Measurements from ENCODE around the gene EHD4. TPM values are rescaled to one million over a fixed set of nuclear protein-coding genes. Genes with fewer than 3 reads are reported as not detected.

EHD4 gene
- polyA plus RNA-seq (ENCODE audit: insufficient read length) = 39.6 TPM

DNA sequence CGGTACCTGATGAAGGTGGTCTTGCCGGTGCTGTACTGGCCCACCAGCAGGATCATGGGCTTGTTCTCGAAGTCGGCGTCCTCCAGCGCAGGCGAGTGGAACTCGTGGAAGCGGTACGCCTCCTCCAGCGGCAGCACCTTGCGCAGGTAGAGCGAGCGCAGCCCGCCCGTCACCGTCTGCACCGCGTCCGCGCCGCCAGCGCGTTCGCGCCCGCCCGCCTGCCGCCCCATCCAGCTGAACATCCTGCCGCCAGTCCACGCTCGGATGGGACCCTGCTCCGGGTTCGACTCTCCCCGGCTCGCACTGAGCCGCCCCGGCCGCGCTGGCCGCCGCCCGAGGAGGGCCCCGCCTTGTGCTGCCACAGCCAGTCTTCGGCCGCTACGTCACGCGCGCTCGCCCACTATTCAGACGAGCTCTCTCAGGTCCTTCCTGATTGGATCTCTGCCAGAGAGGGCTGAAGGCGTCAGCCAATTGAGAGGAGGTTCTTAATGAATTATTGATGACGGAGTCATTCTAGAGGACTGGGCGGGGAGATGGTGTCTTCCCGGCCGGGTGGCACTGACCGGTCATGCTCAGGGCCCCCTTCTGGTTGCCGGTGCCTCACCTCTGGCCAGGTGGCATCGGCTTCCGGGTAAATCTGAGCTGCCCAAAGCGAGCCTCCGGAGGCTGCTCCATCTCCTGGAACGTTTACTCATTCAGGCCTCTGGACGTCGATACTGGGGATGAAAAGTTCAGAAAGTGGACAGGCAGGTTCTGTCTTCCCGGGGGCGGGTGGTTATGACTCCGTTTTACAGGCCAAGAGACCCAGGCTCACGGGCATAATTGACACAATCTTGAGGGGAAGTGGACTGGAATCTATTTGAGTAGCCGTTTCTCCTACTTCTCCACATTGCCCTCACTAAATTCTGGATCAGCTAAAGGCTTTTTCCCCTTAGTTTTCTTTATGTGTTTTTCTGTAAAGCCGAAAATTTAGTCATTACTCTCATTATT is at the start of gene EHD4:
EHD4 (minus strand) TSS at position 305 of the 990 bp plus-strand sequence; CDS start at position 242, 63 bp downstream.
- peak; percentile 96 for DNase-seq (ENCODE audit: low read depth)

DNA sequence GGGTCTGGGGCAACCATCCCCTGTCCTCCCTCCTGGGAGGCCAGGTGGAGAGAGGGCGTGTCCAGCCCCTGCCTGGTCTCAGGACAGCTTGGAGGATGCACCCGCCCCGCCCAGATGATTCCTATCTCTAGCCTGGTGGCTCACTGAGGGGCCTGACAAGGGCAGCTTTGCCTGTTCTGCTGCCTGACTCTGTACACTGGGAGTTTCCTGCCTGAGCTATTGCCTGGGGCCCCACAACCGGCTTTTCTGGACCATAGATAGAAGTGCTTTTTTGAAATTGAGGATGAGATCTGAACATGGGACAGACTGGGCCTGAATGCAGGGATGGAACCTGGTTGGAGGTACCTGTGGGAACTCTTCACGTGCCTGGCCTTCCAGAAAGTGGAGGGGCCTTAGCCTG is 49.2 kb upstream of the EHD4 start:
- no peak for DNase-seq (ENCODE audit: low read depth)

DNA sequence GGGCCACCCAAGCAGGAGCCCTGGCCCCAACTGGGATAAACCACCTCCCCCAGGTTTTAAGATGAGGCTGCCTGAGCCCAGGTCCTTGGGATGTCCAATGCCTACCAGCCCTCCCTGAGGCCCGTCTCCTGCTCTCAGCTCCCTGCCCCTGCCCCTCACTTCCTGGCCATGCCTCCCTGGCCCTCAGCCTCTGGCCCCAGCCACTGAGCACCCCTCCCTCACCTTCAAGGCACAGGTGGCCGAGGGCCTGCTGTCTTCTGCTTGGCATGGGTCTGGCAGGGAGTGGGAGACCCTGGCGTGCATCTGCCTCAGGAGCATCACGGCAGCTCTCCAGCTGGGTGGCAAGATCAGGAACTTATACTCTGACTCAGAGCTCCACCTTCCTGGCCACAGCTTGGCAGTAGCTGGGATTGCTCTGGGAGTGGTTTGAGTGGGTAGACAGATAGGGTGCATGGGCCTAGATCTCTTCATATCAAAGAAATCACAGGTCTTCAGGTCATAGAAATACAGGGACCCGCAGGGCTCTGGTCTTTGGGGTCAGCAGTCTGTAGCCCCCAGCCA is 48.4 kb upstream of the EHD4 start, which contains the start of gene PLA2G4E:
PLA2G4E (minus strand) TSS at position 330 of the 561 bp plus-strand sequence; CDS start at position 318, 12 bp downstream.
- no peak for DNase-seq (ENCODE audit: low read depth)

DNA sequence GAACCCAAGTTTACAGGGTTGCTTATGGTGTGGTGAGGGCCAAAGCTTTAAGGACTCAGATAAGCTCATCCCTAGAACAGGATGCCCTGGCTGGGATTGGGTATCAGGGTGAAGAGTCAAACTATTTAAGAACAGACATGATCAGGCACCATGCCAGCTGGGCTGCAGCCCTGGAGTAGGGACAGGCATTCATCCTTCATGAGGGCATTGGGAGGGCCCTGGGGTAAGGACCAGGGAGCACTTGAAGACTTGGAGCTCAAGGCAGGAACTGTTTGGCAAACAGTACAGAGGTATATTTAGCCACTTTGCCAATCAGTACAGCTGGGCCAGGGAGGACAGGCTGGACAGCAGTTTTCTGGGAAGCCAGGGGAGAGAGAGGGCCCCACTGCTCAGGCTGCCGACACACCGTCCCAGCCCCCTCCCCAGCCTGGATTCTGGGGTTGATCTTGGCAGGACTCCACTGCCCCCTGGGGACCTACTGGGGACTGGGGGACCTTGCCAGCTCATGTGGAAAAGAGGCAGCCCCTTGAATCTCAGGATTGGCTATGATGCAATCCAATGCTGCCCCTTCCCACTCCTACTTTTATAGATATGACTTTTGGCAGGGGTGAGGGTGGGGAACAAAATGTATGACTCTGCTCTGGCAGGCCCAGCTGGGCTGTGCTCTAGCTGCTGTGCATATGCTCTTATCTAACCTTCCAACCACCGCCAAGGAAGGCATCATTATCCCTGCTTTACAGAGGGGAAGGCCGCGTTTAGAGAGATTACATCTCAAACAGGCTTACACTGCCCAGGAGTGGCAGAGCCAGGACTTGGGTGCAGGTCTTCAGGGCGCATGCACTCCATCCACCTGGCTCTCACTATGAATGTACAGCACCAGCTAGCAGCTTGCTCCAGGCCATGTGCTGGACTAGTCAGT is 46.2 kb upstream of the EHD4 start:
- no peak for DNase-seq (ENCODE audit: low read depth)

DNA sequence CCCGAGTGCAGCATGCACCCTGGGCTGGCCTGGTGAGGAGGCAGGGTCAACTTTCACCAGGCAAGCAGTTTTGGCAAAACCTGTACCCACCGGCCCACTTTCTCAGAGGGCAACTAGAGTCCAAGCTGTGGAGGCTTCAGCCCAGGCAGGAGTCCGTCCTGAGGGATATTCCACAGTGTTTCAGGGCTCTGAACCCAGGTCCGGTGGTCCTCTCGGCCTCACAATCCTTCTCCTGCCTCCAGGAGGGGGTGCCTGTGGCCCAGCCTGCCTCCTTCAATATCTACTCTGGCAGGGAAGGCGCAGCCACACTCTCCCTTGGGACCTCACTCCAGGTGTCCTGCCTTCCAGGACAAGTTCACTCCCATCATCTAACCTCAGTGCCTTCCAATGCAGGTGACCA is 44.6 kb upstream of the EHD4 start:
- no peak for DNase-seq (ENCODE audit: low read depth)

DNA sequence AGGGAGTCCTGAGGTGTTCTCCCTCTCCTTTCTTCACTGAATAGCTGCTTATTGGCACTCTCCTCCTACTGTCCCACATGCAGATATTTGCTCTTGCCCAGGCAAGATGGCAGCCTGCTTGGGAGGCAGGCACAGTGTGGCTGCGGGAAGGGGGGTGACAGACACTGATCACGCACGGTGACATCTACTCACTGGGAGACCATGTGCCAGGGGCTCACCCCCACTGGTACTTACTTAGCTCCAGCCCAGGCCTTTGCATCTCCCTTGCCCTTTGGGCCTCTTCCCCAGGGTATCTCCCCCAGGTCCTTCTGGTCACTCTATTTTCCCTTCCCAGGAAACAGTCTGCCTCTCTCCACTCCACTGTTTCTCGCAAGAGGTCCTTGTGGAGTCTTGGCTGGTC is 42.0 kb upstream of the EHD4 start:
- DNase-seq (ENCODE audit: low read depth) = no peak

DNA sequence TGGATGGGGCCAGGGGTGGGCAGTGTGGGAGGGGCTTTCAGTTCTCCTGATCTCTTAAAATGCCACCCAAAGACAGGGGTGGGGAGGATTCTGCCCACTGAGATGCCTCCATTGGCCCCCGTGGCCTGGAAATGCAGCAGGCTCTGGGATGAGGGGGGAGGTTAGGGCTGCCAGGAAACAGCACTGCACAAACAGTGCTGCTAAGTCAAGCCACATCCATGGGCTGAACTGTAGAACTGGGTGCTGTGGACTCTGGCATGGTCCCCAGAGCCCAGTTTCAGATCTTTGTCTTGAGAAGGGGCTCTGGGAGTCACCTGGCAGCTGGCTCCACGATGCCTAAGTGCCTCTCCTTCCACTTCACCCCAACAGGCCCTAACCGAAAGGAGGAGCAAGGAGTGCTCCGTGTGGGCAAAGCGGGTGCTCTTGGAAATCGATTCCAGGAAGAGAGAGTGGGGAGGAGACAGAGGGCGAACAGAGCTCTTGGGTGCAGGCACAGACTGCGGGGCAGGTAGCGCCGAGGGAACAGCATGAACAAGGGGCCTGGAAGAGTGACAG is 40.6 kb upstream of the EHD4 start:
- no peak for DNase-seq (ENCODE audit: low read depth)

DNA sequence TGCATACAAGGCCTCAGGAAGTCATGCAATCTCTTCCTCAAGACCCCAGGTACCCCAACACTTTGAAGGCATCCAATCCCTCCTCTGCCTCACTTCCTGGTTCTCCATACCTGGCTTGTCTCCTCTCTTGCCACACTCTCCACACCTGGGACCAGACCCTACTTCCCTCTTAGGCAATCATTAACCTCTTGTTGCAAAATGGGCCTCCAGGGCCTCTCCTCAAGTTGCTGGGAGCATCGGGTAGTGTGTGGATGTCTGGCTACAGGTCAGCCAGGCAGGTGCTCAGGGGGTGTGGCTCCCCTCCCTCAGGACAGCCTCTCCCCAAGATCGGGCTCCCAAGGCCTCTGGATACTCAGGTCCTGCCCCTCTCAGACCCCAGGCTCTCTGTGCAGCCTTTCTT is 39.9 kb upstream of the EHD4 start:
- DNase-seq (ENCODE audit: low read depth) = no peak

DNA sequence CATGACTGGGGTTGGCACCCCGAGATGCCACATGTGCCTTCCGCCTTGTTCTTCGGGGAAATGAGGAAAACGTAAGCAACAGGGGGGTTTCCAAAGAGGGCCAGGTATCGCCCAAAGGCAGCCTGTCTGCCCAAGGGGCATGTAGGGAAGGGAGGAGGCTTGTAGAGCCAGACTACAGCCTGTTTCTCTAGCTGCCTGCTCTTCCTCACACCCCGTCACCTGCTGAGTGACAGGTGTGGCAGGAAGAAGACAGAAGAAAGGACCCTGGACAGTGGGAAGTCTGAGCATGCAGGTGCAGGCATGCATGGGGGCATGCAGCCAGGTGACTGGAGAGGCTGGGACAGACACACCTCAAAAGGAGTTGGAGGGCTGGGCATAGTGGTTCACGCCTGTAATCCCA is 38.7 kb upstream of the EHD4 start:
- DNase-seq (ENCODE audit: low read depth) = no peak

DNA sequence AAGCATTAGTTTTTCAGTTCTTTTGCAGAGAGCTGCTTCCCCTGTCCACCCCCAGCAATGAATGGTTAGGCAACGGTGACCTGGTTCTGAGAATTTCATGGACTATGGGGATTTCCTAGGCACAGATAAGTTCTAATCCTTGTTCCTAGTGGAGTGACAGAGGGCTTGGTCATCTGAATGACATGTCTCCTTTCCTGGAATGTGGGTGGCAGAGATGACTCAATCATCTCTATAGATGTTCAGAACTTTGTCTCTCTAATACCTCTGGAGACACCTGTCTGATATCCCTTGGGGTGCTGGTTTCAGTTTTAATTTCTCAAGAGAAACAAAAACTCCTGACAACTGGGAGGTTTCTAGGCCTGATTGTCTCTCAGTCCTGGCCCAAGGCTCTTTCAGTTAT is 38.1 kb upstream of the EHD4 start:
- DNase-seq (ENCODE audit: low read depth) = no peak

DNA sequence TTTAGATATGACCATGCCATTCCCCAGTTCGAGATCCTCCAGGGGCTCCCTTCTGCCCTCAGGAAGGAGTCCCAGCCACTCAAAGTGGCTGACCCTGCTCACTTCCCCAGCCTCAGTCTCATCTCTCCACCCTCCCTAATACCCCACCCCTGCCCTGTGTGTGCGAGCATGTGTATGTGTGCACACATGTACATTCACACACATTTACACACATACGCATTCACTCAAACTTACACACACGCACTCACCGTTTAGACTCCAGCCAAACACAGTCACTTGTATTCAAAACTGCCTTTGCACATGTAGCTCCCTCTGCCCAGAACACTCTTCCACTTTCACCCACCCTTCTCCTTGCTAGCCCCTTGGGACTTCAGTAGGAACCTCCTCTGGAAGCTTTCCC is 37.1 kb upstream of the EHD4 start:
- no peak for DNase-seq (ENCODE audit: low read depth)

DNA sequence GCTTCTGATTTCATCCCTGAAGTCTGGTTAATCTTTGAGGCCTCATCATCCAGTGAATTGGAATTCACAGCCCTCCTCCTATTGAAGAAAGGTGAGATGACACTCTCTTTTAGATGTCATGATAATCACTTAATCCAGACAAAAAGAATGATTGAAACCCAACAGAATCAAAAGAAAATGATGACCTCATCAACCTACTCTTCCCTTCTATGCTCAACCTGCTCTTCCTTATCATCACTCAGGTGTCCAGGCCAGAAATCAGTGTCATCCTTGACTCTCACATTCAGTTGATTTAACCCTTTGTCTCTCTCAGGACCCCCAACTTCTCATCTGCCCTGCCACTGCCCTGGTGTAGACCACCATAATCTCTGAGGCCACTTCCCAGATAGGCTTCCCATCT is 36.7 kb upstream of the EHD4 start:
- no peak for DNase-seq (ENCODE audit: low read depth)

DNA sequence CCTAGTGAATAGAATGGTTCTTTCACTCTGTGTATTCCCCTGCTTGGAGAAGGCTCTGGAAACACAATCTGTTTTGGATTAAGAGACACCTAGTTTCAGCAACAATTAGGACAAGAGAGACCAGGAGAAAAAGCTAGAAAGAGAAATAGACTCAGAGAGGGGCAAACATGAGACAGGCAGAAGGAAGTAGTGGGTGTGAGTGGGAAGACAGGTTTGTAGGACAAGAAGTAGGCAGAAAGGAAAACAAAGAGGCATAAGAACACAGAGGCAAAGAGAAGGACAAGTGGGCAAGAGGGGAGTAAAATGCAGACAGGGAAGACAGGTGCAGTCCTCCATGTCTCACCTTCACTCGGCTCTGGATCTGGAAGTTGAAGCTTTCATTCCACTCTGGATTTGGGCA is 35.0 kb upstream of the EHD4 start:
- no peak for DNase-seq (ENCODE audit: low read depth)

DNA sequence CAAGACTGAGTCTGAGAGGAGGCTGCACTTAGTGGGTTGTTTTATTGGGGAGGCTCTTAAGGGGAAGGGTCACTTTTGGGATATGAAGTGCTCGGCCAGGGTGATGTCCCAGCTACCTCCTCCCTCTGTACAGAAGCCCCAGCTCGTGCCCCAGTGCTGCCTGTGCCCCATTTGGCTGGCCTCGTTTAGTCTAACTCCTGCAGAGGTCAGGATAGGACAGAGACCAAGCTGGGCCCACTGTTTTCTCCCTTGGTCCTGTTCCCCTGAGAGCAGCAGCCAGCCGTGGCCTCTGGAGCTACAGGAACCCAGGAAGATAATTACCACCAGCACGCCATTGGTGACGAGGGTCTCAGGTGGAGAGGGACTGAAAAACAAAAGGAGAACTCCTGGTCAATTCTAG is 30.0 kb upstream of the EHD4 start:
- DNase-seq (ENCODE audit: low read depth) = no peak

DNA sequence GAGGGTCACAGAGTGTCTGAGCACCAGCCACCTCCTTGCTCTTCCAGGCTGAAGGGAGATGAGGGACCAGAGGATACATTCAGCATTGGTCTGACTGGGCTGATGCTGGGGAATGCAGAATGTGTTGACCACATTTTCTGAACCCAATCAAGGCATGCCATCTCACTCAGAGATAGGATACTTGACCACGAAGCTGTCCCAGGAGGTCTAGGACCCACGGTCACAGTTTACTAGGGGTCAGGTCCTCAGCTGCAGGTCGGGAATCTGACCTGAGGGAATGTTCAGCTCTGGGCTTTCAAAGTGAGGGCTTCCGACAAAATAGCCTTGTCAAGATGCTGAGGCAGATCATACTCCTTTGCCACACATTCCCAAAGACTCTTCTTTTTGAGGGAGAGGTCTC is 28.9 kb upstream of the EHD4 start:
- DNase-seq (ENCODE audit: low read depth) = no peak

DNA sequence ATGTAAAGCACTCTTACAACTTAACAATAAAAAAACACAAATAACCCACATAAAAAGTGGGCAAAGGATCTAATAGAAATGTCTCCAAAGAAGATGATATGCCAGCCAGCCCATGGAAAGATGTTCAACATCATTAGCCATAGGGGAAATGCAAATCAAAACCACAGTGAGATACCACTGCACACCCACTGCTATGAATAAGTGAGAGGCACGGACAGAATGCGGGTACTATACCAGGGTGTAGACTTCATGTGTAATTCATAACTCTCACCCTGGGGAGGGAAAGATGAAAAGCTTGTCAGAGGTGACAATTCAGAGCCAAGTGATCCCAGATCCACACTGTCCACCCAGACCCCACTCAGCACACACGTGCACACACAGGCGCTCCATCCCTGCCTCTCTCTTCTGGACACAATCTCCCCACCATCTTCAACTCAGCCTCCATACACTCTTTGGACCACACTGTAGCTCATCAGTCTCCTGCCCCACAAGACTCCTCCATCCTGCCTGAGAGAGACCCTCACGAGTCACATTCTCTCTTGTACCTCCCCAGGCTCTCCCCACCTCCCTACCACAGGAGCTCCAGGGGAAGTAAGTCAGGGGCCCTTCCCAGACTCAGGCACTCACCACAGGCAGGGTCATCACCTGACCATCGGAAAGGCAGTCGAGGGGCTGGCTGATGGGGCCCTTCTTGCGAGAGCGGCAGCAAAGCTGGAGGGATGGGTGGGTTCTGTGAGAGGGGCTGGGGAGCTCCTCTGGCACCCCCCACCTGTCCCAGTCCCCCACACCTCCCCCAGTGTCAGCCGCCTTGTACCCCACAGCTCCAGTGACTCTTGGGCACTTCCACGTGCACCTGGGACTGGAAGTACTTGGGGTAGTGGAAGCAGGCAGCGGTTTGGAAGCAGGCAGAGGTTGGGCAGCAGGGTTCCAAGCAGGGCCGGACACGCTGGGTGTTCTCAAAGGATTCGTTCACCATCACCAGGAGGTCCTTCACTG is 27.2 kb upstream of the EHD4 start:
- DNase-seq (ENCODE audit: low read depth) = no peak

DNA sequence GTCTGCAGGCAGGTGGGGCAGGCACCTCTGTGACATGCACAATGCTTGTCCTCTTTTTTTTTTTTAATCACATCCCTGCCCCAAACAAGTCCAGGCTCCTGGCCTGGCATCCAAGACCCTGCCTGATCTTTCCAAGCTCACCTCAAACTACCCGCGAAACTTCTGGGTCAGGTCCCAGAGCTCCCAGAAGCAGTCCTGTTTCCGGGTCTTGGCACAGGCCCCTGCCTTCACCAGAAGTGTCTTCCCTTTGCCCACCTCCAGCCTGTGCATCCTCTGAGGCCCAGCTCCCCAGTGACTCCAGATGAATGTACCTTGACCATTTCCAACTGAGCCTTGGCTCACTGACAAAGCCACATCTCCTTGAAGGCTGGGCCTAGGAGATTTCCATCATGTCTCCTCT is 25.5 kb upstream of the EHD4 start:
- DNase-seq (ENCODE audit: low read depth) = no peak

DNA sequence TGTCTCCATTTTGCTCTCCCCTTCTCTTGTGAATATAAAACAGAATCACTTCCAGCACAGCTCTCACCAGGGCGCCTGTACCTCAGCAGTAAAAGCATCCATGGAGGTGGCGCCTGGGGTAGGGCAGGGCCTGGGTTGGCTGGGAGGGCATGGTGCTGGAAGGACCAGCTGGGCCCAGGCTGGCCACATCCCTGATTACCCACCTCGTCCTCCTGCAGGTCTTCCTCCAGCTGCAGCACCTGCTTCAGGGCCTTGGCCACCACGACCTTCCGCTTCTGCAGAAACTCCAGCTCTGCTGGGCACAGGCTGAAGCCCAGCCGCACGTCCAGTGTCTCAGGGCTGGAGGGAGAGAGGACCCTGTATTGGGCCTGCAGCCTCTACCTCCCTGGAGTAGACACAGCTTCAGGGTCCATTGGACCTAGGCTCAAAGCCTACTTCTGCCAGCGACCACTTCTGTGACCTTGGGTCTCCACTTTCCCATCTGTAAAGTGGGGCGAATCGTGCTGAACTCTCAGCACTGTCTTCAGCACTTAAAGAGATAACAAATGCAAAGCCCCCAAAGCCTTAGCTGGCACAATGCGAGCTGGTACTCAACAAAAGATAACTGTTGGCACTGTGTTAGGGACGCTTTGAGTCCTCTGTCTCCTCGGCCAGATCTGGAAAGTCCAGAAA is 24.7 kb upstream of the EHD4 start:
- DNase-seq (ENCODE audit: low read depth) = no peak

DNA sequence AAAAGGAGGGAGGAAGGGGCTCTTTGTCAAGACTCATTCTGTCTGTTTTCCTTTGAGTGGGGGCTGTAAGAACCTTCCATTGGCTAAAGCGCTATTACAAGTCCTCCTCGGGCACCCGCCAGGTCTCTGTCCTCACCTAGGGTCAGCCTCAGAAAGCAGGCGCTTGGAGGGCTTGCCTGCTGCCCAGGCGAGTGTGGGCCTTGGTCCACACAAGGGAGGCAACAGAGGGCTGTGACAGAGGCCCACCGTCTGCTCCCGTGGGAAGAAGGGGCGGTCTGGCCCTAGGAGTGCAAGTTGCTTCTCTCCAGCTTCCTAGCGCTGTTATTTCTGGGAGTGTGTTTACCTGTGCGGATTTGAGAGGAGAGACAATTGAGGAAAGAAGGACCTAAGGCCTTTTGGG is 24.0 kb upstream of the EHD4 start:
- DNase-seq (ENCODE audit: low read depth) = no peak

DNA sequence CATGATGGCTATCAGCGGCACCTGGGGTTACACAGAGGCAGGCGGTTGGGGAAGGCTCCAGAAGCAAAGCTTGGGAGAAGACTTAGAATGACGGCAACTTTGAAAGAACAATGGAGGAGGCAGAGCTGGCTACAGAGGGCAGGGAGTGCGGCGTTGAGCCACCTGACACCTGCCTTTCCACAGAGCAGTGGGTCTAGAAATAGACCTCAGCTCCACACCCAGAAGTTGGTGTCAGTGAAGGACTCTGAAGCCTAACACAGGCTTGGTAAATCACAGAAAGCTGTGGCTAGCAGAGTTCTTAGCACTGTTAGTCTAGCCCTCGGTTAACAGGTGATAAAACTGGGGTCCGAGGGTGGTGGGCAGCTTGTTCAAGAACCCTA is 23.1 kb upstream of the EHD4 start:
- DNase-seq (ENCODE audit: low read depth) = no peak

All from forelimb muscle (tissue), 1 donor.